Neural progenitor cell (in vitro differentiated cells): ENCODE results near the gene SLC10A7. TPM values are rescaled to one million over a fixed set of nuclear protein-coding genes. Genes with fewer than 3 reads are reported as not detected.

Experiments used
- DNase-seq: peaks from one replicate; pipeline ENCODE4 v3.0.0-alpha.2; 2016; ENCODE audit warnings: low spot score
- H2AFZ ChIP-seq: fragments of 200-600 bp; sonication (generic); replicated peaks from 2 replicates; pipeline ENCODE4 v1.6.1; 2016; ENCODE audit warnings: antibody characterized with exemption
- H3F3A ChIP-seq: fragments of 200-600 bp; sonication (generic); 2 replicates; pipeline ENCODE4 v1.6.1; 2016; ENCODE audit warnings: antibody characterized with exemption, low read depth
- H3K27ac ChIP-seq: fragments of 200-600 bp; sonication (generic); 2 replicates; pipeline ENCODE4 v1.5.1; 2016; ENCODE audit warnings: mild to moderate bottlenecking
- H3K27me3 ChIP-seq: fragments of 200-600 bp; sonication (generic); 2 replicates; pipeline ENCODE4 v1.6.1; 2016; ENCODE audit warnings: mild to moderate bottlenecking, moderate library complexity
- H3K36me3 ChIP-seq: fragments of 200-600 bp; sonication (generic); 2 replicates; pipeline ENCODE4 v1.5.1; 2016
- H3K4me1 ChIP-seq: fragments of 200-600 bp; sonication (generic); 2 replicates; pipeline ENCODE4 v1.6.1; 2016; ENCODE audit warnings: mixed run types
- H3K4me2 ChIP-seq: fragments of 200-600 bp; sonication (generic); 2 replicates; pipeline ENCODE4 v1.6.1; 2016
- H3K4me3 ChIP-seq: fragments of 200-600 bp; sonication (generic); 2 replicates; pipeline ENCODE4 v1.5.1; 2016
- H3K79me2 ChIP-seq: fragments of 200-600 bp; sonication (generic); 2 replicates; pipeline ENCODE4 v1.6.1; 2016; ENCODE audit warnings: low read depth
- H3K9ac ChIP-seq: fragments of 200-600 bp; sonication (generic); 2 replicates; pipeline ENCODE4 v1.6.1; 2016
- H3K9me3 ChIP-seq: fragments of 200-600 bp; sonication (generic); 2 replicates; pipeline ENCODE4 v1.5.1; 2016; ENCODE audit warnings: low read depth
- H4K20me1 ChIP-seq: fragments of 200-600 bp; sonication (generic); 2 replicates; pipeline ENCODE4 v1.6.1; 2016; ENCODE audit warnings: low read depth
- H3K27ac Mint-ChIP-seq: 3 replicates; pipeline ENCODE4 v1.8.0; 2021; ENCODE audit warnings: mixed read lengths
- H3K27me3 Mint-ChIP-seq: 2 replicates; pipeline ENCODE4 v1.8.0; 2022; ENCODE audit warnings: low read depth, mild to moderate bottlenecking, inconsistent platforms, moderate library complexity, mixed read lengths; ENCODE audit not compliant: insufficient read depth
- H3K36me3 Mint-ChIP-seq: 3 replicates; pipeline ENCODE4 v1.8.0; 2021; ENCODE audit warnings: mixed read lengths
- H3K4me1 Mint-ChIP-seq: 3 replicates; pipeline ENCODE4 v1.8.0; 2021; ENCODE audit warnings: mixed read lengths
- H3K4me3 Mint-ChIP-seq: 3 replicates; pipeline ENCODE4 v1.8.0; 2021; ENCODE audit warnings: mild to moderate bottlenecking, moderate library complexity, mixed read lengths
- H3K9me3 Mint-ChIP-seq: 3 replicates; pipeline ENCODE4 v1.8.0; 2020; ENCODE audit warnings: mixed read lengths
- EZH2 ChIP-seq: fragments of 200-600 bp; sonication (generic); IDR thresholded peaks from 2 replicates; pipeline ENCODE4 v1.6.1; 2017; ENCODE audit warnings: antibody characterized with exemption, mild to moderate bottlenecking, moderate library complexity
- EZH2phosphoT487 ChIP-seq: fragments of 200-600 bp; sonication (generic); IDR thresholded peaks from 2 replicates; pipeline ENCODE4 v1.6.1; 2017; ENCODE audit warnings: antibody characterized with exemption
- total RNA-seq: library from RNA; depleted of rRNA; stranded (reverse); fragments of >200 nt; gene quantifications from 2 replicates; pipeline ENCODE4 v1.2.3, GENCODE V29; 2015; ENCODE audit warnings: low replicate concordance
- TF ChIP-seq, protein P1 (sequence below): fragments of 200-600 bp; sonication (generic); IDR thresholded peaks from 2 replicates; pipeline ENCODE4 v1.5.1; 2017; ENCODE audit warnings: antibody characterized with exemption, mild to moderate bottlenecking

SLC10A7 gene
- total RNA-seq, 1 donor from 2014 or later, result 9.9 TPM

DNA sequence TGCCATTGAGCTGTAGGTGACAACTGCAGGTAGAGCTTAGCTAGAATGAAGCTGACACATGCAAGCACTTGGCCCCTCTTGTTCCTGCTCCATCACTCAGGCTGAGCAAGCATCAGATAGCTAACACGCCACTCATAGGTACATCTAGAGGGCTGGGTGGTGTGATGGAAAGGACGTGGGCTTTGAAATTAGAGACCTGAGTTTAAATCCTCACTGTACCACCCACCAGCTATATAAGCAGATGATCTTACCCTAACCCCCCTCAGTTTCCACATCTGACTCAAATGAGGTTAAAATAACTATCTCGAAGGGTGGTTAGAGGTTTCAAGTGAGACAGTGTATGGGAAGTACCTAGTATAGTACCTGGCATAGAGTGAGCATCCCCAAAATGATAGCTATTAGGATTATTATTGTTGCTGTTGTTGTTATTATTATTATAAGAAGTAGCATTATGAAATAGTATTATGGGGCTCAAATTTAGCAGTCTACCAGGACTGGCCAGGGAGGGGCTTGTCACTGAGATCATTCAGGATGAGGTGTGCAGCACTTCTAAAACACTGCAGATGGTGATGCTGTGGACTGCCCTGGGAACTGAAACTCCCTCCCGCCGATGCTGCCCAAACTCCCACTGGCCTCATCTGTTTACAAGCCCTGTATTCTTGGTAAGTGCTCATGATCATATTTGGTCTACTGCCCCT lies 248.4 kb downstream of the SLC10A7 start:
- Mint-ChIP-seq H3K9me3 (no peaks in the 10 kb centered on the region), H3K4me1 (no peaks in the 10 kb centered on the region), H3K4me3 (no peak overlapping the region), H3K36me3 (no peaks in the 10 kb centered on the region), H3K27ac (no peak overlapping the region), H3K27me3 (no peaks in the 10 kb centered on the region)
- Histone ChIP-seq H3K36me3 (no peaks in the 10 kb centered on the region), H3K4me3 (no peak overlapping the region), H3K9me3 (no peaks in the 10 kb centered on the region), H3K4me2 (no peak overlapping the region), H3K27ac (no peak overlapping the region), H3K9ac (no peak overlapping the region), H3K27me3 (no peaks in the 10 kb centered on the region), H4K20me1 (no peaks in the 10 kb centered on the region), H2AFZ (no peak overlapping the region), H3F3A (no peaks in the 10 kb centered on the region), H3K4me1 (no peaks in the 10 kb centered on the region), H3K79me2 (no peaks in the 10 kb centered on the region)
- no peak for TF ChIP-seq EZH2
- TF ChIP-seq, protein P1, sequence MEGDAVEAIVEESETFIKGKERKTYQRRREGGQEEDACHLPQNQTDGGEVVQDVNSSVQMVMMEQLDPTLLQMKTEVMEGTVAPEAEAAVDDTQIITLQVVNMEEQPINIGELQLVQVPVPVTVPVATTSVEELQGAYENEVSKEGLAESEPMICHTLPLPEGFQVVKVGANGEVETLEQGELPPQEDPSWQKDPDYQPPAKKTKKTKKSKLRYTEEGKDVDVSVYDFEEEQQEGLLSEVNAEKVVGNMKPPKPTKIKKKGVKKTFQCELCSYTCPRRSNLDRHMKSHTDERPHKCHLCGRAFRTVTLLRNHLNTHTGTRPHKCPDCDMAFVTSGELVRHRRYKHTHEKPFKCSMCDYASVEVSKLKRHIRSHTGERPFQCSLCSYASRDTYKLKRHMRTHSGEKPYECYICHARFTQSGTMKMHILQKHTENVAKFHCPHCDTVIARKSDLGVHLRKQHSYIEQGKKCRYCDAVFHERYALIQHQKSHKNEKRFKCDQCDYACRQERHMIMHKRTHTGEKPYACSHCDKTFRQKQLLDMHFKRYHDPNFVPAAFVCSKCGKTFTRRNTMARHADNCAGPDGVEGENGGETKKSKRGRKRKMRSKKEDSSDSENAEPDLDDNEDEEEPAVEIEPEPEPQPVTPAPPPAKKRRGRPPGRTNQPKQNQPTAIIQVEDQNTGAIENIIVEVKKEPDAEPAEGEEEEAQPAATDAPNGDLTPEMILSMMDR, result no peak
- no peak for TF ChIP-seq EZH2phosphoT487
- no peak for DNase-seq

DNA sequence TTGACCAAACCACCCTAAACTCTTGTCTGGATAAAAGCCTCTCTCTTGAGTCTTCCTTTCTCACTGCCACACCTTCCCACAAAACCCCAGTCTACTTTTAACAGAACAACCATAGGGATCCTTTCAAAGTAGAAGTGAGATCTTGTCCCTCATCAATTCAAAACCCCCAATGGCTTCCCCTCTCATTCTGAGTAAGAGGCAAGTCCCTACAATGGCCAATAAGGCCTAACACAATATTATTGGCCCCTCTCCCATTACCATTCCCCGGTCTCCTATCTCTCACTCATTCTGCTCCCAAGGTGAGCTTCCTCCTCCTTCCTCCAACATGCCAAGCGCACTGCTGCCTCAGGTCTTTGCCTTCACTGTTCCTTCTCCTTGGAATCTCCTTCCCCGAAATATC lies 250.3 kb downstream of the SLC10A7 start:
- H3K27ac ChIP-seq, result no peak overlapping the region
- no peaks in the 10 kb centered on the region for H3K9me3 ChIP-seq
- H3F3A ChIP-seq, result no peaks in the 10 kb centered on the region
- H3K36me3 Mint-ChIP-seq, result no peaks in the 10 kb centered on the region
- H3K36me3 ChIP-seq, result no peaks in the 10 kb centered on the region
- H4K20me1 ChIP-seq, result no peaks in the 10 kb centered on the region
- no peaks in the 10 kb centered on the region for H3K9me3 Mint-ChIP-seq
- H2AFZ ChIP-seq, result no peak overlapping the region
- H3K4me1 ChIP-seq, result no peaks in the 10 kb centered on the region
- H3K4me2 ChIP-seq, result no peak overlapping the region
- no peaks in the 10 kb centered on the region for H3K79me2 ChIP-seq
- TF ChIP-seq EZH2 (no peak), EZH2phosphoT487 (no peak)
- TF ChIP-seq, protein P1, result no peak
- H3K4me3 ChIP-seq, result no peak overlapping the region
- H3K27me3 Mint-ChIP-seq, result no peaks in the 10 kb centered on the region
- H3K4me3 Mint-ChIP-seq, result no peak overlapping the region
- H3K9ac ChIP-seq, result no peak overlapping the region
- H3K27ac Mint-ChIP-seq, result no peak overlapping the region
- H3K4me1 Mint-ChIP-seq, result no peaks in the 10 kb centered on the region
- no peaks in the 10 kb centered on the region for H3K27me3 ChIP-seq
- DNase-seq, result no peak

DNA sequence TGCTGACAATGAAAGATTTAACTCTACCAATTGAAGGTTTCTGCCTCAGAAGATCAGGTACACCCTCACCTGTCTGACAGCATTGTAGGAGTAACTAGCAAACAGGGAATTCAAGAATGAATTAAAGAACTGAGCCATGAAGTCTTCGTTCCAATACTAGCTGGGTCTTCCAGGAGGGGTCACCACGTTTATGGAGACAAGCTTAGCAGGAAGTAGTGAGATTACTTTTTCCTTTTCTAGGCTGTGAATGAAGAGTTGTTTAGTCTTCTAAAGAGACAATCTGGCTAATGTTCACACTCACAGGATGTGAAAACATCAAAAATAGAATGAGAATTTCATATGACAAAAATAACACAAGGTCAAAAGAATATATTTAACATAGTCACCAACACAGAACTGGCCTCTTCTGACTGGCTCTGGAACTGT lies 252.5 kb downstream of the SLC10A7 start:
- no peaks in the 10 kb centered on the region for H3K36me3 Mint-ChIP-seq
- no peaks in the 10 kb centered on the region for H3K79me2 ChIP-seq
- H3F3A ChIP-seq, result no peaks in the 10 kb centered on the region
- peaks cover 9% of the 10 kb centered on the region for H3K4me1 Mint-ChIP-seq
- TF ChIP-seq EZH2, result no peak
- TF ChIP-seq EZH2phosphoT487, result no peak
- TF ChIP-seq, protein P1, result no peak
- H3K4me3 Mint-ChIP-seq, result no peak overlapping the region
- H3K27me3 ChIP-seq, result no peaks in the 10 kb centered on the region
- H3K27me3 Mint-ChIP-seq, result peaks cover 2% of the 10 kb centered on the region
- H2AFZ ChIP-seq, result no peak overlapping the region
- H3K9me3 Mint-ChIP-seq, result no peaks in the 10 kb centered on the region
- no peak overlapping the region for H3K27ac Mint-ChIP-seq
- H3K9ac ChIP-seq, result no peak overlapping the region
- H4K20me1 ChIP-seq, result no peaks in the 10 kb centered on the region
- no peak overlapping the region for H3K4me2 ChIP-seq
- no peak for DNase-seq
- no peak overlapping the region for H3K4me3 ChIP-seq
- H3K4me1 ChIP-seq, result no peaks in the 10 kb centered on the region
- no peaks in the 10 kb centered on the region for H3K36me3 ChIP-seq
- H3K27ac ChIP-seq, result no peak overlapping the region
- no peaks in the 10 kb centered on the region for H3K9me3 ChIP-seq
